SH-SY5Y (cell line): ENCODE results near the gene SURF6.

Experiments
- GATA2 ChIP-seq: IDR thresholded peaks from 2 replicates; pipeline ENCODE4 v1.6.1; 2011; ENCODE audit warnings: mild to moderate bottlenecking, low read depth, low read length
- GATA3 ChIP-seq: IDR thresholded peaks from 2 replicates; pipeline ENCODE4 v1.6.1; 2011; ENCODE audit warnings: low read depth, mild to moderate bottlenecking, low read length, moderate library complexity

DNA sequence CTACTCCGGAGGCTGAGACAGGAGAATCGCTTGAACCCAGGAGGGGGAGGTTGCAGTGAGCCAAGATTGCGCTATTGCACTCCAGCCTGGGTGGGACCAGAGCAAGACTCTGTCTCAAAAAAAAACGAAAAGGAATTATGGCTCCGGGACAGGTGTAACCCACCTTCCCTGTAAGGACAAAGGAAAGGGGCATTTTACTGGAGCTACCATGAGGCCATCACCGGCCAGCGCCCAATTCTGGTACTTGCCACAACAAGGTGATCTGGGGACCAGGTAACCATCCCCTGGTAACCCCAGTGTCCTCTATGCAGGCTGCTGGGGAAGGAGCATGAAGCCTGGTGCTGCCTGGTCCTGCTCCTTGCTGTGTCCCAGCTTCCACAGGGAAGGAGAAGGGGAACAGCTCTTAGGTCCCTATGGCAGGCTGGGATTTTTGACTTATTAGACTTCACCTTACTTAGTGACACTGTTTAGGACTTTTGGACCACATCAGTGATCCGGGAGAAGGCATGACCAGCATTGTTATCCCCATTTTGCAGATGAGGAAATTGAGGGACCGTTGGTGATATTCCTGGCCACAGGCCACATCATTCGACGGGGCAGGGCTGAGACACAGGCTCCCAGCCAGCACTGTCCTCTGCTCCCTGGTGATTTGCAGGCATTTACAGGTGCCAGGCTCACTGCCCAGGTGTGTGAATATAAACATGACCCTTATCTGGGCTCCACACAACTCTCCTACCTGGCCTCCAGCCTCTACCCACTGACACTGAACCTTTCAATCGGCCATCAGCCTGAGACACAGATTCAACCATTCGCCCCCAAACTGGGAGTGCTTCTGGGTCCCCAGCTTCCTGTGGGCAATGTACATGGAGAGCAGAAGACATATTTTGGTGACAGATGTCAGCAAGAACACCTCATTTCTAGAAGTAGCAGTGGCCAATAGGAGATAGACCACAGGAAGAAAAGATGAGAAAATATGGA is 34.4 kb downstream of the SURF6 start:
- TF ChIP-seq GATA2: no peak
- no peak for TF ChIP-seq GATA3
